Neutrophil (primary cell): ENCODE measurements around the gene GPRIN2.
"Not testable (repeated sequence)": the region's sequence is repeated elsewhere in the genome, so short reads cannot be mapped to it uniquely, and the experiment has no call there.

Source experiments
- H3K27ac ChIP-seq: fragments of 200-600 bp; sonication (generic); 2 replicates; pipeline ENCODE4 v1.5.1; 2016; ENCODE audit warnings: mild to moderate bottlenecking, moderate library complexity
- H3K27me3 ChIP-seq: fragments of 200-600 bp; sonication (generic); 2 replicates; pipeline ENCODE4 v1.6.0; 2016; ENCODE audit warnings: mild to moderate bottlenecking
- H3K36me3 ChIP-seq: fragments of 200-600 bp; sonication (generic); 2 replicates; pipeline ENCODE4 v1.5.1; 2017
- H3K4me1 ChIP-seq, 2 experiments: fragments of 200-600 bp in 1 of 2; sonication (generic) in 1 of 2; 1 replicate in 1 of 2; 2 replicates in 1 of 2; pipeline versions ENCODE4 v1.5.1 to v1.6.1; 2013 to 2016; ENCODE audit warnings: low read depth in 1 of 2, low read length in 1 of 2, mild to moderate bottlenecking in 1 of 2, moderate library complexity in 1 of 2; ENCODE audit not compliant: control insufficient read depth in 1 of 2, insufficient read depth in 1 of 2
- H3K4me3 ChIP-seq, 2 experiments: fragments of 200-600 bp in 1 of 2; sonication (generic) in 1 of 2; 1 replicate in 1 of 2; 2 replicates in 1 of 2; pipeline ENCODE4 v1.5.1; 2013 to 2016; ENCODE audit warnings: low read depth in 1 of 2, low read length in 1 of 2, mild to moderate bottlenecking in 1 of 2, moderate library complexity in 1 of 2
- H3K9me3 ChIP-seq: fragments of 200-600 bp; sonication (generic); 2 replicates; pipeline ENCODE4 v1.5.1; 2016

The GPRIN2 gene

DNA sequence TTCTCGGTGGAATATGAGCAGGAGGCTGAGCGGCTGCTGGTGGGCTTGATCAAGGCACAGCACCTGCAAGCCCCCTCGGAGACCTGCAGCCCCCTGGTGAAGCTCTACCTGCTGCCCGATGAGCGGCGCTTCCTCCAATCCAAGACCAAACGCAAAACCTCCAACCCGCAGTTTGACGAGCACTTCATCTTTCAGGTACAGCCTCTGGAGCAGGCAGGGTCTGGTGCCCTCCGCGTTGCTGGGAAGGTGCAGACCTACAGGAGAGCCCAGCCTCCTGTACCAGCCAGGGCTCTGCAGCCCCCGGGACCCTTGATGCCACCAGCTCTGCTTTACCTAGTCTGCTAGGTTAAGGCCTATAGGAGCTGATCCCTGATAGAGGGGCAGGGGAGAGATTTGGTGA lies 25.5 kb upstream of the GPRIN2 start:
- not testable (repeated sequence) for H3K9me3 ChIP-seq, H3K36me3 ChIP-seq, H3K4me1 ChIP-seq, H3K27ac ChIP-seq, H3K4me3 ChIP-seq
- H3K27me3 ChIP-seq, result peaks cover 24% of the 10 kb centered on the region

DNA sequence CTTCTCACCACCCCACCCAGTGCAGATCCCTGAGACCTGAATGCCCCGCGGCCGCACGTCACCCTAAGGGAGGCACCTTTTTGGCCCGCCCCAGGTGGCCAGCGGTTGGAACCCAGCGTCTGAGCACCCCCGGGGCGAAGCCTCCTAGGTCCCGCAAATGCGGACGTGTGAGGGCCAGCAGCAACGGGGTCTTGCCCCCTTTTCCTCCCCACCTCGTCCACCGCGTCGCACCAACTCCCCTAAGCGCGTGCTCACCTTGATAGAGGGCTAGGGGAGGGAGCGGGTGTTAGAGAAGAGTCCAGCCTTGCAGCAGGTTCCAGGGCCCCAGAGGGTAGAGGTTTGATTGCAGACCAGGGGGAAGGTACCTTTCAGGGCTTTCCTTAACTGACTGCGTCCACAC lies 22.9 kb upstream of the GPRIN2 start:
- H3K36me3 ChIP-seq, H3K27ac ChIP-seq: not testable (repeated sequence)
- peaks cover 24% of the 10 kb centered on the region for H3K27me3 ChIP-seq

DNA sequence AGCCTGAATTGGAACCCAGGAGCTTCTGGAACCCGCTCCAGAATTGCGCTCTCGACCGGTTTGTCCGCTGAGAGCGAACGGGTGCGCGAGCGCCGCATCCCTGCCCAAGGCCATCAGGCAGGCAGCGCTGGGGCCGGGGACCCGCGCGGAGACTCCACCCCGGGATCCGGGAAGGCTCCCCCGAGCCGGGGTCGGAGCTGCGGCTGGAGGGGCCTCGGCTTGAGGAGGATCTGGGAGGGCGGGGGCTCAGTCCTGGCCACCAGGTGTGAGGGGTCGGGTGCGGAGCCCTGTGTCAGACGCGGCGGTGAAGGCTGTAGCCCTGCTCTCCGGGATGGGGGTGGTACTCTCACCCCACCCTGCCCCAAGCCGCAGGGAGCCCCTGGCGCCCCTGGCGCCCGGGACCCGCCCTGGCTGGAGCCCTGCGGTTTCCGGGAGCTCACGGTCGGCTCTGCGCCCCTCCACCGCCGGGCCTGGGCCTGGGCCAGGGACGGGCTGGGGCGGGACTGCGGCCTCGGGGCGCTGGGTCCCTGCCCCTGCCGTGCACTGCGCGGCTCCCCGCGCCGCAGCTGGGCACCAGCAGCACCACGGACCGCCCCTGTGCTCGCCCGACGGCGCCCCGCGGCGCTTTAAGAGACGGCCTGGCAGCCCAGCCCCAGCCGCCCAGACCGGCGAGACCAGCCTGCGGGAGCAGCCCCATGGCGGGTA lies 22.2 kb upstream of the GPRIN2 start, which contains the start of gene SYT15:
Gene SYT15 (plus strand): TSS at position 655 of the 705 bp plus-strand sequence. CDS start 41 bp downstream, at position 696.
- peaks cover 20% of the 10 kb centered on the region for H3K27me3 ChIP-seq
- H3K4me1 ChIP-seq, H3K27ac ChIP-seq, H3K9me3 ChIP-seq, H3K36me3 ChIP-seq, H3K4me3 ChIP-seq: not testable (repeated sequence)

More for the DNA sequence above, 22.9 kb upstream of the GPRIN2 start:
- not testable (repeated sequence) for H3K4me1 ChIP-seq, H3K4me3 ChIP-seq, H3K9me3 ChIP-seq

DNA sequence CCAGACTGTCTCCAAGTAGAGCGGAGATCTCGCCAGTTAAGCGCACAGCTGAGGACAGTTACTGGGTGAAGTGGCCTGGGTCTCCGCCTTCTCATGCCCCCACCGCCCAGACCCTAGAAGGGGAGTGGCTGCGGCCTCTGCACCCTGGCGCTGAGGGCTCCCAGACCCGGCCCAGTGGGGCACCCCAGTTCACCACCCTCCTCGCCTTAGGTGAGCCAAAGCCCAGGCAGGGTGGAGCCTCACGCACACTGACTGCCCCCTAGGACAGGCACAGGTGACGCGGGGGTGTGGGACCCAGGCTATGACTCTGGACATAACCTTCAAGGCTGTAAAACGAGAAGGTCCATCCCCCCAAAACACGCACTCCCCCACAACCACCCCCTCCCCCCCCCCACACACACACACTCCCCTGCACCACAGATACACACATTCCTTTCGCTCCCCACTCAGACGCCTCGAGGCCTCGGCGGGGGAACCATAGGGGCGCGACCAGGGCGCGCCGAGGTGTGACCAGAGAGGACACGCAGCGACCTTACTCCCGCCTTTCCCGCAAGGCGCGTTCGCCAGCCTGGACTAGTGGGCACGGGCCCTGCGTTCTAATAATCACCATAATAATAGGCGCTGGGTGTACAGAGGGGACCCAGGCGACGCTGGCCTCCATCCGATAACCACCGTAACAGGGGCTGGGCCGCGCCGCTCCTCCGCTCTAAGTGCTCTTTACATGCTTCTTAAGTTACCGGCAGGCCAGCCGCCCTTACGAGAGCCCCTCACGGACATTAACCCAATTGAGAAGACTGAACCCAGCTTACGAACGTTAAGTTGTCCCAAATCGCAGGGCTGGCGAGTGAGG lies 21.4 kb upstream of the GPRIN2 start:
- H3K36me3 ChIP-seq, H3K27ac ChIP-seq, H3K9me3 ChIP-seq, H3K4me1 ChIP-seq, H3K4me3 ChIP-seq: not testable (repeated sequence)
- H3K27me3 ChIP-seq, result peaks cover 20% of the 10 kb centered on the region

DNA sequence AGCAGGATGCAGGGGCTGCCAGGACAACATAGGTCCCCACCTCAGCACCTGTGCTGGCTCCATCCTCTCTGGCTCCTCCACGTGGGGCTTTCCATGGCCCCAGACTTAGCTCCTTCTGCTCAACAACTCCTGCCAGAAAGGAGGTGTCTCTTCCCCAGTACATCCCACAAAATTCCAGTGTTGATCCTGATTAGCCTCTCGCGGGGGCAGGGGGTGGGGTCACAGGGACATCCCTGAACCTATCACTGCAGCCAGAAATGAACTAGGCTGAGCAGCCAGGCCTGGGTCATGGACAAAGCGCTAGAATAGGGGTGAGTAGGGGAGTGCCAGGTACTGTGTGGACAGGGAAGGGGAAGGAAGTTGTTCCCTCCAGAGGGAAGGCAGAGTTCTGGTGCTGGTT lies 17.4 kb upstream of the GPRIN2 start:
- not testable (repeated sequence) for H3K9me3 ChIP-seq, H3K27ac ChIP-seq, H3K36me3 ChIP-seq

DNA sequence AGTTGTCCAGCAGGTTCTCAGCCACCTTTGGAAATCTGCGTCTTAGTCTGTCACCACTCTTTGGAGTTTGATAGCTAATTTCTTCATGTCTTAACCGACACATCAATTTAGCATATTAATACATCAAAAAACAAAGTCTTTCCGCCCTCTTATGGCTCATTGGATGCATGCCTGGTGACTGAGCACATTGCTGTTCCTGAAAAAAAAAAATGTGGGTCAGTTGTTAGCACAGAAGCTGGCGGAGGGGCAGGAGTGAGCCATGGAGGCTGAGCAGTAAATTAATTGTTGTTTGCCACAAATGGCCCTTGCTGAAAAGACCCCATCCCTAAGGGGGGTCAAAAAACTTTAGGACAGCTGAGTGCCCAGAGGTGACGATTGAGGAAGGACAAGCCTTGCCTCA lies 16.9 kb upstream of the GPRIN2 start:
- not testable (repeated sequence) for H3K36me3 ChIP-seq, H3K9me3 ChIP-seq, H3K27ac ChIP-seq, H3K4me3 ChIP-seq, H3K4me1 ChIP-seq
- peaks cover 14% of the 10 kb centered on the region for H3K27me3 ChIP-seq

More for the DNA sequence above, 17.4 kb upstream of the GPRIN2 start:
- H3K4me1 ChIP-seq, H3K4me3 ChIP-seq: not testable (repeated sequence)
- peaks cover 20% of the 10 kb centered on the region for H3K27me3 ChIP-seq

DNA sequence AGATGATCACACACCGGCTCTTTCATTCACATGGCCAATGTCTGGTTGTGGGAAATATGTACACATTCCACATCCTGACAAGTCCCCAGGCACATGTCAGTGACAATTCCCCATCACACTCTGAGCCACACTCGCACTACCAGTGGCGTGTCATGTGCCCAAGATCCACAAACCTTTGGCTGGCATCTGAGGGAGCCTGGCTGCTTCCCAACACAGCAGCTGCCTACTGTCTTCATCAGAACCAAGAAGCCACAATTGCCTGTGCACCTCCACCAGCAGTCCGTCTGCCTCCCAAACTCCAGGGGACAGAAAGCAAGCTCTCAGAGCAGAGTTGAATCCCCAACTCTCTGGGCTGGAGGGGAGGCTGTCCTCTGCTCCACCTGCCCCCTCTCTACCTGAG lies 16.3 kb upstream of the GPRIN2 start:
- not testable (repeated sequence) for H3K36me3 ChIP-seq, H3K4me1 ChIP-seq, H3K4me3 ChIP-seq

DNA sequence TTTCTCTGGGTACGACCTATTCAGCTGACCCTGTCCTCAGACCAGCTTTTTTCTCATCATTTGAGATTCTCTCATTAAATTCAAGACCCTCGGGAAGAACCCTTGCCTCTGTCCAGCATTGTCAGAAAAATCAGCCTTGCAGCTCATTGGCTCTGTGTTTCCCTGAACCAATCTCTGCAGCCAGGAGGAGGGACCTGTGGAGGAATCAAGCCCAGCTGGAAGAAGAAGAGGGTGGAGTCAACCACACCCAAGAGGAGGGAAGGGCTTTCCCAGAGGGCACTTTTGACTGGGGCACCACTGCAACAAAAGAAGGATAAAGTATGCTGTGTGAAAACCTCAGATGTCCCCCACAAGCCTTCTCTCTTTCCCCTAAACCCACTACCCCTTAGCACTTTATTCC lies 14.2 kb upstream of the GPRIN2 start:
- H3K9me3 ChIP-seq, H3K27ac ChIP-seq, H3K4me3 ChIP-seq, H3K36me3 ChIP-seq, H3K27me3 ChIP-seq, H3K4me1 ChIP-seq: not testable (repeated sequence)

More for the DNA sequence above, 16.3 kb upstream of the GPRIN2 start:
- not testable (repeated sequence) for H3K27me3 ChIP-seq, H3K27ac ChIP-seq, H3K9me3 ChIP-seq

DNA sequence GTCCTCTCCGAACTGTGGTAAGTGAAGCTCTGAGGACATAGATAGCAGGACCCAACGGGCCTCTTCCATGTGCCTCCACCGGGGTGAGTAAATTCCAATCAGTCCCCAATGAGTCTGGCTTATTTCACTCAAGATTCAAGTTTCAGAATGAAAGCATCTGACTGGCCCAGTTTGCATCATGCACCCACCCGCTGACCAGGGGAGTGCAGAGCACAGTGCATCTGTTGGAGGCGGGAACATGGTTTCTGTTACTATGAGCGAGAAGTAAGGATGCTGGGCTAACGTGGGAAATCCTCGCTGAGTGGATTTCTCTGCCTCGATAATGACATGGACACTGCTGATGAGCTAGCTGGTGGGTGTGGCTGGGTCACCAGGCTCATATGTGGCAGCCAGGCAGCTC lies 10.7 kb upstream of the GPRIN2 start:
- not testable (repeated sequence) for H3K27ac ChIP-seq, H3K4me3 ChIP-seq, H3K9me3 ChIP-seq, H3K36me3 ChIP-seq, H3K27me3 ChIP-seq, H3K4me1 ChIP-seq

DNA sequence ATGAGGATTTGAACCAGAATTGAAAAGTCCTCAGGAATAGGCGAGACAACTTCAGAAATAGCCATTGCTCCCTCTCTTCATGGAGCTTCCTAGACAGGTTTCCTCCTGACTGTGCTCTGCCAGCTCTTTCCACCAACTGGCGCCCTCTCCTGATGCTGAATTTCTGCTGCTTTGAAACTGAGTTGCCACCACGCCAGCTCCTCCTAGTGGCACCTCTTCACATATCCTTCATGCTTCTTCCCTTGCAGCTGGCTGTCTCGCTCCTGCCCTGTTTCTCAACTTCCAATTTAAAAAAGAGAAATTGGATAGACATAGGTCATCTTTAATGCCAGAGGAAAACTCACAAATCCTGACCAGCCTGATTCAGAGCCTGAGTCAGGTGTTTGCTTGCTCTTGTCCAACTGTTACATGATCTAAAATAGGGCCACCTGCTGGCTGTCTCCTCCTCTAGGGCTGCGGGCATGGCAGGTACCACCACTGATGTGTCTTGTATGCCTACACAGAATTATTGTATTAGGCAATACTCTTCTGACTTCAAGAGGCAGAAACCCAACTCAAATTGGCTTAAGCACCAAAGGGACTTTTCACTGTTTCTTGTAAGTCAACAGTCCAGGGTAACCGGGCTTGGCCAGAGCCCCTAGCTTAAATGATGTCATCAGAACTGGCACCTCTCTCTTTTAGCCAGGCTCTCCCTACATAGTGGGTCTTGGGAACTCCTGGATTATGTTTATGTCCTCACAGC lies 9.3 kb upstream of the GPRIN2 start:
- not testable (repeated sequence) for H3K4me3 ChIP-seq, H3K27me3 ChIP-seq, H3K4me1 ChIP-seq

More for the DNA sequence above, 9.3 kb upstream of the GPRIN2 start:
- H3K36me3 ChIP-seq, H3K9me3 ChIP-seq, H3K27ac ChIP-seq: not testable (repeated sequence)
